ENCODE measurements around the gene RPSA. TPM values are rescaled to one million over a fixed set of nuclear protein-coding genes. Genes with fewer than 3 reads are reported as not detected.

The RPSA gene
- total RNA-seq, 4 donors from 2014 or later, result 744 to 1,023 (median 854) TPM

DNA sequence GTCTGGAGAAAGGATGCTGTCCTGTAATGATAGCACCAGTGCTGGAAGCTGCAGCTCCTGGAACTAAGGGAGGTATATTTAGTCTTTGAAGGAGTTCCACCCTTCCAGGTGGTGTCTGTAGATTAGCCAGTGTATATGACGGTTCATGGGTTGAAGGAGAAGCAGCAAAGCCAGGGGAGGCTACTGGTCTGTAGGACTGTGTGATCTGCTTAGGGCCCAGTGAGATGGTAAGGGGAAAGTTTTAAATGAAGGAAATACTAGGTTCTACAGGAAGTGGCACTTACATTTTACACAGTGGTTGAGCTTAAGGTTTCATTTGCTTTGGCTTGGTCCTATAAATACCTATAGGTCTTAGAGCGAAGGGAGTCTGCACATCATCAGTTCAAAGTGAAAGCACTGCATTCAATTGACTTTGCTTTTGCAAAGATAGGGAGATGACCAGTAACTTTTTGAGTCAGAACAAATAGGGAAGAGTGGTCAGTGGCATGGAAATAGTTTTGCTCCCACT is 17.7 kb upstream of the RPSA start:
- Histone ChIP-seq H3K36me3 (peaks cover 0 to 46% (median 18%) of the 10 kb centered on the region in 3 donors), H3K27ac (no peak overlapping the region), H3K9me3 (no peaks in the 10 kb centered on the region), H3K27me3 (no peaks in the 10 kb centered on the region), H3K4me3 (no peak overlapping the region), H3K4me1 (peaks cover 0 to 21% (median 12%) of the 10 kb centered on the region in 4 donors)
- 84 to 88% methylated on average over 2 of the region's 2 CpGs for WGBS, 2 donors
- TF ChIP-seq CTCF (IDR thresholded peaks at IDR 0.05), result no peak
- no peak for TF ChIP-seq EP300 (IDR thresholded peaks at IDR 0.05)
- no peak for TF ChIP-seq POLR2A (IDR thresholded peaks at IDR 0.05)
- no peak for DNase-seq (ENCODE audit: low spot score in 2 of 2)

DNA sequence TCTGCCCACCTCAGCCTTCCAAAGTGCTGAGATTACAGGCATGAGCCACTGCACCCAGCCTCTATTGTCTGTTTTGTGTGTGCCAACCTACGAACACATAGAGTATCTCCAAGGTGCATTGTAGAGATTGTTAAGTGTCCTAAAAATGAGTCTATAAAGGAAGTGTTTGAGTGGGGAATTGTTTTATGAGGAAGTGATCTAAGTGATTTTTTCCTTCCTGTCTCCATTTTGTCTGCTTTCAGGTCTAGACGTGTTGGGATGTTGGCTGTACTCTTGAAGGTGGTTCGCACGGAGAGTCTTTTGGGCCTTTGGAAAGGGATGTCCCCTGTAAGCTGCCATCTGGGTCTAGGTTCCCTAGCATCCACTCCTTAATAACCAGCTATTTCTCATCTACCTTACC is 16.3 kb upstream of the RPSA start:
- 87 to 90% methylated on average over 4 of the region's 4 CpGs for WGBS, 2 donors
- TF ChIP-seq CTCF (IDR thresholded peaks at IDR 0.05), result no peak
- no peak for TF ChIP-seq POLR2A (IDR thresholded peaks at IDR 0.05)
- TF ChIP-seq EP300 (IDR thresholded peaks at IDR 0.05), result no peak
- Histone ChIP-seq H3K4me1 (peaks cover 0 to 12% (median 5%) of the 10 kb centered on the region in 4 donors), H3K27ac (no peak overlapping the region), H3K9me3 (no peaks in the 10 kb centered on the region), H3K27me3 (no peaks in the 10 kb centered on the region), H3K4me3 (no peak overlapping the region), H3K36me3 (peaks cover 0 to 60% (median 28%) of the 10 kb centered on the region in 3 donors)
- no peak for DNase-seq (ENCODE audit: low spot score in 2 of 2)

GRCh38 chr3:39396690-39397089 is 9.8 kb upstream of the RPSA start:
- 81 to 90% methylated on average over 3 of the region's 3 CpGs for WGBS, 2 donors
- TF ChIP-seq EP300 (IDR thresholded peaks at IDR 0.05) (no peak), POLR2A (IDR thresholded peaks at IDR 0.05) (no peak), CTCF (IDR thresholded peaks at IDR 0.05) (no peak)
- H3K36me3 ChIP-seq, result peaks cover 0 to 99% (median 26%) of the 10 kb centered on the region in 3 donors
- H3K27ac ChIP-seq, result no peak overlapping the region
- no peaks in the 10 kb centered on the region for H3K27me3 ChIP-seq
- DNase-seq (ENCODE audit: low spot score in 2 of 2), result no peak
- no peaks in the 10 kb centered on the region for H3K9me3 ChIP-seq
- H3K4me3 ChIP-seq, result no peak overlapping the region
- H3K4me1 ChIP-seq, result no peaks in the 10 kb centered on the region

DNA sequence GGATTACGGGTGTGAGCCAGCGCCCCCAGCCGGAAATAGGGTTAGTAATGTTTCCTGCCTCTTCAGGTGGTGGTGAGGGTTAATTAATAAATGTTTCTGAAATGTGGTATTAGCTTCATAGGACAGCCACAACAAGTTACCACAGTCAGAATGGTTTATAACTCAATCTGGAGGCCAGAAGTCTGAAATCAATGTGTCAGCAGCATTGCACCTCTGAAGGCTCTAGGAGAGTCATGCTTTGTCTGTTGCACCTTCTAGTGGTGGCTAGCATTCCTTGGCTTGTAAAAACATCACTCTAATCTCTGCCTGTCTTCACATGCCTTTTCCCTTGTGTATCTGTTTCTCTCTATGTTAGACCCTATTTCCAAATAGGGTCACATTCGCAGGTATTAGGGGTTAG is 7.8 kb upstream of the RPSA start:
- Histone ChIP-seq H3K27me3 (no peaks in the 10 kb centered on the region), H3K27ac (no peak overlapping the region), H3K36me3 (peaks cover 0 to 85% (median 17%) of the 10 kb centered on the region in 3 donors), H3K4me1 (no peaks in the 10 kb centered on the region), H3K4me3 (no peak overlapping the region), H3K9me3 (no peaks in the 10 kb centered on the region)
- no peak for DNase-seq (ENCODE audit: low spot score in 2 of 2)
- 87 to 97% methylated on average over 4 of the region's 4 CpGs for WGBS, 2 donors
- TF ChIP-seq CTCF (IDR thresholded peaks at IDR 0.05), result no peak
- no peak for TF ChIP-seq POLR2A (IDR thresholded peaks at IDR 0.05)
- TF ChIP-seq EP300 (IDR thresholded peaks at IDR 0.05), result no peak

DNA sequence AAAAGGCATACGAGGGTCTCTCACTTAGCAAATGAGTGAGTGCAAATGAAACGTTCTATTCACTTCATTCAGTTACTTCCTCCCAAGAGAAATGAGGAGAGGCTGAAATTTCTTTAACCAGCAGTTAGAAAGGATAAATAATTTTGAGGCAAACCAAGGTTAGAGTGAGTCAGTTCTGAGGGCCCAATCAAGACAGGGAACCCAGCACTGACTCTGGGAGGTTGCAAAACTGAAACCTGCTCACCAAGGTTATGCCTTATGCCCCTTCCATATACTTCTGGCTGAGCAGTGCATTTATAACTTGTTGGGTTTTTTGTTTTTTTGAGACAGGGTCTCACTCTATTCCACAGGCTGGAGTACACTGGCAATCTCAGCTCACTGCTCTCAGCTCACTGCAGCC is 4.5 kb upstream of the RPSA start:
- Histone ChIP-seq H3K36me3 (peaks cover 0 to 52% (median 0%) of the 10 kb centered on the region in 3 donors), H3K4me1 (peaks cover 0 to 5% (median under 1%) of the 10 kb centered on the region in 4 donors), H3K27me3 (no peaks in the 10 kb centered on the region), H3K4me3 (no peak overlapping the region), H3K27ac (no peak overlapping the region), H3K9me3 (no peaks in the 10 kb centered on the region)
- no peak for TF ChIP-seq CTCF (IDR thresholded peaks at IDR 0.05)
- no peak for DNase-seq (ENCODE audit: low spot score in 2 of 2)
- 37 to 40% methylated on average over 2 of the region's 2 CpGs for WGBS, 2 donors
